GM23338 (cell line): ENCODE results near the gene HCFC2. TPM values are rescaled to one million over a fixed set of nuclear protein-coding genes. Genes with fewer than 3 reads are reported as not detected.

ENCODE experiments used
- ATAC-seq: fragments of 200-7000 bp; cut with Tn5 transposase; 3 replicates; pipeline ENCODE4 v1.9.1; 2020
- DNase-seq: peaks from one replicate; pipeline ENCODE4 v3.0.0-alpha.2; 2015; ENCODE audit warnings: low spot score
- H2AFZ ChIP-seq: fragments of 200-600 bp; sonication (generic); 2 replicates; pipeline ENCODE4 v1.8.0; 2016; ENCODE audit warnings: antibody characterized with exemption, mild to moderate bottlenecking, moderate library complexity
- H3F3A ChIP-seq: fragments of 200-600 bp; sonication (generic); replicated peaks from 2 replicates; pipeline ENCODE4 v1.8.0; 2017; ENCODE audit warnings: antibody characterized with exemption, mixed run types, low read depth
- H3K27ac ChIP-seq: fragments of 200-600 bp; sonication (generic); 2 replicates; pipeline ENCODE4 v1.6.1; 2016; ENCODE audit warnings: low read depth
- H3K27me3 ChIP-seq: fragments of 200-600 bp; sonication (generic); 2 replicates; pipeline ENCODE4 v1.8.0; 2016; ENCODE audit warnings: mild to moderate bottlenecking, mixed run types, moderate library complexity; ENCODE audit not compliant: insufficient read depth
- H3K36me3 ChIP-seq: fragments of 200-600 bp; sonication (generic); 2 replicates; pipeline ENCODE4 v1.8.0; 2016; ENCODE audit warnings: mild to moderate bottlenecking; ENCODE audit not compliant: insufficient read depth
- H3K4me1 ChIP-seq: fragments of 200-600 bp; sonication (generic); 2 replicates; pipeline ENCODE4 v1.8.0; 2016; ENCODE audit warnings: mild to moderate bottlenecking, moderate library complexity; ENCODE audit not compliant: insufficient read depth
- H3K4me2 ChIP-seq: fragments of 200-600 bp; sonication (generic); 2 replicates; pipeline ENCODE4 v1.7.1; 2017; ENCODE audit warnings: mixed run types
- H3K4me3 ChIP-seq: fragments of 200-600 bp; sonication (generic); 2 replicates; pipeline ENCODE4 v1.6.1; 2016; ENCODE audit warnings: mixed run types
- H3K79me2 ChIP-seq: fragments of 200-600 bp; sonication (generic); replicated peaks from 2 replicates; pipeline ENCODE4 v1.8.0; 2017; ENCODE audit warnings: mild to moderate bottlenecking; ENCODE audit not compliant: insufficient read depth
- H3K9me2 ChIP-seq: fragments of 200-600 bp; sonication (generic); 2 replicates; pipeline ENCODE4 v1.8.0; 2017; ENCODE audit not compliant: insufficient read depth
- H4K20me1 ChIP-seq: fragments of 200-600 bp; sonication (generic); replicated peaks from 2 replicates; pipeline ENCODE4 v1.8.0; 2017; ENCODE audit warnings: mild to moderate bottlenecking; ENCODE audit not compliant: insufficient read depth
- H3K27ac Mint-ChIP-seq: 2 replicates; pipeline ENCODE4 v1.8.0; 2020; ENCODE audit warnings: inconsistent platforms, mild to moderate bottlenecking, moderate library complexity, mixed read lengths
- H3K27me3 Mint-ChIP-seq: 3 replicates; pipeline ENCODE4 v1.8.0; 2022; ENCODE audit warnings: low read depth, mild to moderate bottlenecking, moderate library complexity, mixed read lengths, inconsistent platforms; ENCODE audit not compliant: insufficient read depth, poor library complexity
- H3K36me3 Mint-ChIP-seq: 3 replicates; pipeline ENCODE4 v1.8.0; 2021; ENCODE audit warnings: low read depth, mild to moderate bottlenecking, inconsistent platforms, moderate library complexity, mixed read lengths
- H3K4me1 Mint-ChIP-seq: 3 replicates; pipeline ENCODE4 v1.8.0; 2020; ENCODE audit warnings: mild to moderate bottlenecking, inconsistent platforms, mixed read lengths
- H3K4me3 Mint-ChIP-seq: 3 replicates; pipeline ENCODE4 v1.8.0; 2021; ENCODE audit warnings: moderate library complexity, mild to moderate bottlenecking, inconsistent platforms, mixed read lengths
- H3K9me3 Mint-ChIP-seq: 3 replicates; pipeline ENCODE4 v1.8.0; 2020; ENCODE audit warnings: moderate library complexity, mild to moderate bottlenecking, inconsistent platforms, mixed read lengths
- CREB1 ChIP-seq: fragments of 250-450 bp; sonication (Bioruptor Pico); IDR thresholded peaks from 2 replicates; pipeline ENCODE4 v1.5.0; 2020; ENCODE audit warnings: low read depth, mild to moderate bottlenecking, moderate library complexity
- CTCF ChIP-seq, 2 experiments: fragments of 200-600 bp in 1 of 2; sonication (generic) in 1 of 2; conservative IDR thresholded peaks; 2 replicates each; pipeline versions ENCODE4 v1.5.1 to v1.6.1; 2016 to 2017; ENCODE audit warnings: antibody characterized with exemption in 2 of 2, low read depth in 2 of 2, mild to moderate bottlenecking in 2 of 2, moderate library complexity in 1 of 2
- ETS1 ChIP-seq: IDR thresholded peaks from 2 replicates; pipeline ENCODE4 v1.6.1; 2016; ENCODE audit warnings: antibody characterized with exemption
- EZH2 ChIP-seq: fragments of 200-600 bp; sonication (generic); IDR thresholded peaks from one replicate; pipeline ENCODE4 v1.8.0; 2017; ENCODE audit warnings: antibody characterized with exemption, mild to moderate bottlenecking, low read depth; ENCODE audit not compliant: unreplicated experiment
- EZH2phosphoT487 ChIP-seq: fragments of 200-600 bp; sonication (generic); IDR thresholded peaks from one replicate; pipeline ENCODE4 v1.8.1; 2018; ENCODE audit warnings: antibody characterized with exemption; ENCODE audit not compliant: unreplicated experiment
- JUNB ChIP-seq: IDR thresholded peaks from one replicate; pipeline ENCODE4 v1.6.1; 2016; ENCODE audit warnings: antibody characterized with exemption; ENCODE audit not compliant: unreplicated experiment
- NANOG ChIP-seq: IDR thresholded peaks from 2 replicates; pipeline ENCODE4 v1.6.1; 2016; ENCODE audit warnings: antibody characterized with exemption, borderline replicate concordance
- POLR2AphosphoS5 ChIP-seq: IDR thresholded peaks from 2 replicates; pipeline ENCODE4 v1.6.1; 2016; ENCODE audit warnings: antibody characterized with exemption, low read depth
- STAT1 ChIP-seq: IDR thresholded peaks from one replicate; pipeline ENCODE4 v1.6.1; 2016; ENCODE audit warnings: antibody characterized with exemption; ENCODE audit not compliant: unreplicated experiment
- ZNF114 ChIP-seq: fragments of 250-450 bp; sonication (Bioruptor Pico); IDR thresholded peaks from 2 replicates; pipeline ENCODE4 v1.5.0; 2020; ENCODE audit warnings: mild to moderate bottlenecking, moderate library complexity
- ZNF331 ChIP-seq: fragments of 250-450 bp; sonication (Bioruptor Pico); IDR thresholded peaks from 2 replicates; pipeline ENCODE4 v1.5.0; 2020; ENCODE audit warnings: low read depth, mild to moderate bottlenecking, moderate library complexity
- ZNF462 ChIP-seq: fragments of 250-450 bp; sonication (Bioruptor Pico); IDR thresholded peaks from 2 replicates; pipeline ENCODE4 v1.5.0; 2020; ENCODE audit warnings: mild to moderate bottlenecking, moderate library complexity
- polyA plus RNA-seq: library from polyadenylated mRNA; unstranded; fragments of >200 nt; fragmentation: Nextera tagmentation; extraction: Ambion mirVana; gene quantifications from 2 replicates; pipeline ENCODE4 v1.2.1, GENCODE V29; 2016
- total RNA-seq: library from RNA; depleted of rRNA; stranded (reverse); fragments of >200 nt; shearing (Covaris generic); gene quantifications from 2 replicates; pipeline ENCODE4 v1.2.3, GENCODE V29; 2014

Gene HCFC2
- total and polyA plus RNA-seq, 2 experiments from 2014 or later: 1.9 to 2.5 TPM

- H3K9me3 Mint-ChIP-seq: no peaks in the 10 kb centered on the region
- H3K27me3 ChIP-seq: no peaks in the 10 kb centered on the region
- H3K4me2 ChIP-seq: peak overlapping the region; percentile 5; the same call in 1 of the 2 replicates
- no peak overlapping the region for H3K27ac ChIP-seq
- no peaks in the 10 kb centered on the region for H4K20me1 ChIP-seq
- H3K36me3 ChIP-seq: peaks cover 44% of the 10 kb centered on the region
- H3K4me1 ChIP-seq: peaks cover 15% of the 10 kb centered on the region
- no peak overlapping the region for H3K4me3 ChIP-seq
- no peaks in the 10 kb centered on the region for H3F3A ChIP-seq
- no peaks in the 10 kb centered on the region for H3K27me3 Mint-ChIP-seq
- H2AFZ ChIP-seq: no peak overlapping the region
- no peak overlapping the region for H3K4me3 Mint-ChIP-seq
- H3K79me2 ChIP-seq: no peaks in the 10 kb centered on the region
- H3K9me2 ChIP-seq: no peaks in the 10 kb centered on the region
- DNase-seq: peak; percentile 17
- H3K27ac Mint-ChIP-seq: no peak overlapping the region
- TF ChIP-seq CREB1 (no peak), JUNB (no peak), STAT1 (no peak), POLR2AphosphoS5 (no peak), CTCF (conservative IDR thresholded peaks at IDR 0.05; ENCODE audit: low read depth in 2 of 2) (no peak), ETS1 (no peak), ZNF462 (CRISPR knock-in tag) (no peak), ZNF114 (CRISPR knock-in tag) (no peak), NANOG (no peak), ZNF331 (CRISPR knock-in tag) (no peak), EZH2 (no peak), EZH2phosphoT487 (no peak)
- 0 out of 3 replicates have a peak, but pooled peaks have one; percentile 26 for ATAC-seq
- H3K4me1 Mint-ChIP-seq: peaks cover 12% of the 10 kb centered on the region; the same call in 2 of the 3 replicates
- peaks cover 75% of the 10 kb centered on the region for H3K36me3 Mint-ChIP-seq
Observed at GRCh38 chr12:104122298-104122697, 58.0 kb downstream of the HCFC2 start.
